COLO668 (cell line): Measurements from ENCODE around the gene P2RY13.

Source experiments
- DNase-seq: peaks from one replicate; lab custom pipeline; 2025; ENCODE audit not compliant: unreplicated experiment; lab: John Stamatoyannopoulos, UW

The P2RY13 gene

DNA sequence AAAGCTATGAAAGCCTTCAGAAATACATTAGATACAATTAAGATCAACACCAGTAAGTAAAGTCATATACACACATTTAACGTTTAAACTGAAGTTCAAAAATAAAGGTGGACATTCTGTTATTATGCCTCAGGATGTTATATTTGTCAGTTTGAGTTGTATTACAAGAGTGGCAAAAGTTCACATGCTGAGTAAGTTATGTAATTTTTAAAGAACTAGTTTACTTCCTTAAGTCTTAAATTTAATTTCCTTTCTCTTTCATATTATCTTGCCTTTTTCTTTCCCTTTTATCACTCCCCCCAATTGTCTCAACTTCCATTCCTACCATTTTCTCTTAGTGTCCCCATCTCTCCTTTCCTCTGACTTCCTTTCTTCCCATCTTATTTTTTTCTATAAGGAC, 7.8 kb downstream of the P2RY13 start:
- DNase-seq = no peak

DNA sequence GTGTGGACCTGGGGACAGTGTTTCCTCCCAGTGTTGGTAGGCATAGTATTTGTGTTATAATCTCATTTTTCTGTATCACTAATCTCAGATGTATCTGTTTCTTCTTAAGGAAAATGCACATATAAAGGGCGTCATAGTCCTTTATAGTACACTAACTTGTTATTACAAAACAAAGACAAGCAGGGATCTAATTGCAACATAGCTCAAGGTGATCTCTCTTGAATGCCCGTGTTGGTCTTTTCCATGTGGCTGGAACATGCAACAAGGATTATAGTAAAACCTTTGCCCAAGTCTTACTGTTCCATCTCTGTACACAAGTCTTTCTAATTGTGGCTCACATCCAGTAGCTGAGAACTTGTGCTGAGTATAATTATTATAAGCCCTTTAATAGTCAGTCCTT, 9.2 kb downstream of the P2RY13 start:
- DNase-seq = no peak

DNA sequence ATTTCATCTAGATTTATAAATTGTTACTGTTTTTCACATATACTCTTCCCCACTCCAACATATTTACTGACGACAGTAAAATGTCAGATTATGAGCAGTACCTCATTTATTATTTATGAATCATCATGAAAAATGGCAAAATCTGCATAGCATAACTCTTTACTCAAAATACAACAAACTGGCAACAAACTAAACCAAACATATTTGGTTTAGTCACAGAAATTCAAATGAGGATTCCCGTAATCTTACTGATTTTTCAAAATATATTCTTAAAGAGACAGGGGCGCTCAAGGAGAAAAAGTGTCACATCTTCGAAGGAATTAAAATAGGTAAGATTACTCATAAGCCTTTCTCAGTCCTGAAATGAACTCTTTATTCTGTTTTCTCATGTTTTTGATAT, 9.7 kb downstream of the P2RY13 start:
- no peak for DNase-seq

DNA sequence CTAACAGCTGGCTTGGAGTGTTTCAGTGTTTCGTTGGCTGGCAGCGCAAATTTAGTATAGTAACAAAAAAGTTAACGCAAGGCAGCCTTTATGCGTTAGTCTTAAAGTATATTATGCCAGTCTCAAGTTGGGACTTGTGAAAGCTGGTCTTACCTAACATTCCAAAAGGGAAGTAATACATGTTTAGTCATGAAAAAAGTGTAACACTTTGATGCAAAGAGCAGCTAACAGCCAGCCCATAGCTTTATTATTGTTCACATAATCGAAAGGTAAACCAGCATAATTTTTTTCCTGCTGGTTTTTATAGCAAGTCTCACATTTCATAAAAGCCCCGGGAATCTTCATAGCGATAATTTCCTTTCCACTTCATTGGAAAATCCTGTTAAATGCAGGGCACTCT, 10.4 kb downstream of the P2RY13 start:
- no peak for DNase-seq

DNA sequence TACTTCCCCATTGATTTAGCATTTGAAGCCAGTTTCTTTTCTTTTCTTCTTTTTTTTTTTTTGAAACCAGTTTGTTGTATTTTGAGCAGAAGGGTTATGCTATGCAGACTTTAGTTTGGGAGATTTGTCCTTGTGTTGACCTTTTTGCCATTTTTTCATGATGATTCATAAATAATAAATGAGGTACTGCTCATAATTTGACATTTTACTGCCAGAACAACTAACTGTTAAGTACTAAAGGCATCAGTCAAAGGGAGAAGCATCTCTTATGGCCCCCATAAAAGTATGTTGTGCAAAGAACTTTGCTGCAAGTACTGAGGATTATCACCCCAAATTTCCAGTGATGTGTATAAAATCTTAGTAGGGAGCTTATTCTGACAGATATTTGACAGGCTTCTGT, 11.0 kb downstream of the P2RY13 start:
- DNase-seq = no peak

DNA sequence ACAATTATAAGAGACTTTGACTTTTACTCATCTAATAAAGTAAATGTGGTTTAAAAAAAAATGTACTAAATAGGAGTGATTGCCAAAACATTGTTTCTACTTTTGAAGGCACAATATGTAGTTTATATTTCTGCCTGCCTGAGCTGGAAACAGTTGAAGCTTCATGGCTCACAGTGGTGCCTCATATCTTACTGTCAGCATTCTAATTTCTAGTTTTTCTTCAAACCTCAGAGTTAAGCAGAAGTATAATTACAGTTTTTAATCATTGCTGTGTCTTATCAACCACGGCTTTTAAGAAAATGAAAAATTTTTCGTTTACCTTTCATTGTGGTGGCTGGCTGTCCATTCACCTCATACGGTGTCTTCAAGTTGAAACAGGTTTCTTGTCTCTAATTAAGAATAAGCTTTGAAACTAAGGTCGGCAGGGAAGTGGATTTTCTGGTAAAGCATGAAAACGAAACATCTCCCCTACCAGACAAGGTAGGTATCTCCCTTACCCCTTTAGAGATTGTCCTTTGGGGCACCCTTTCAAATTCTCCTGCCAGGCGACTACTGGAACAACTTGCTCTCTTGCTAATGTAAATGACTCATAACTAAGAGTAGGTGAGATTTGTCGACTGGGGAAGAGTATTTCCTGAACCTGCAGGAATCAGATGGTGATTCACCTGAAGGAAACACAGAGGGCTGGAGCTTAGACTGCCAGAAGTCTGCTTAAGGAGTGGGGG, 12.9 kb downstream of the P2RY13 start, which contains the start of gene GPR87:
Gene GPR87 (minus strand): TSS at position 554 of the 725 bp plus-strand sequence. CDS start 16,720 bp downstream, outside the sequence.
- DNase-seq = no peak

DNA sequence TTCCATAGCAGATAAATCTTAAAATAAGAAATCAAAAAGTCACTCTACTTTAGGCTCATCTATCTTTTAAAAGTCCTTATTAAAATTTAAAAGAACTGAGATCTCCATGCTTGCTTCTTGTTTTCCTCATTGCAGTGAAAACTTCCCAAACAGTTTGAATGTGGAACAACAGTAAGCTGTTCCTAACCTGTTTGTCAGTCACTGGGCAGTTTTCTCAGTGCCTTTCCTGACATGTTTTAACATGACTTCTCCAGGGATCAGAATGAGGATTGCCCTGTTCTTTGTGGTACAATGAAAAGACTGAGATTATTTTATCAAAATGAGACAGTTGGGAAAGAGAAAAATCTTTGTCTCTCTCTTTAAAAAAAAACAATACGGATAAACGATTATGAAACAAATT, 13.5 kb downstream of the P2RY13 start:
- no peak for DNase-seq

DNA sequence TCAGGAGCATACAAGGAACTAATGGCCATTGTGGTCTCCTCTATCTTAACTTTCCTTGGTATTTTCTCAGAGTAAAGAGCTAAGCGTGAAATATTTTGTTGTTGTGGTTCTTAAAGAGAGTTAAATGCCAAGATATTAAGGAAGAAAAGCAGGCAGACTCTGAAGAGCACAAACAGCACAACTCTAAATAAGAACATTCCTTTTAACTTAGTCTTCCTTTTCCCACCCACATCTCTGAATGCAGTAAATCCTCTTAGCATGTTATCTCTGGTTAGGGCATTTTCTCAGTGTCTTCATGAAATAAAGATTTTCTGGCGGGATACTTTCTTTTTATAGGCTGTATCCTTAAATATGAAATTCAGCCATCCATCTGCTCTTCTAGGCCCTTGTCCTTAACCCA, 14.2 kb downstream of the P2RY13 start:
- no peak for DNase-seq

DNA sequence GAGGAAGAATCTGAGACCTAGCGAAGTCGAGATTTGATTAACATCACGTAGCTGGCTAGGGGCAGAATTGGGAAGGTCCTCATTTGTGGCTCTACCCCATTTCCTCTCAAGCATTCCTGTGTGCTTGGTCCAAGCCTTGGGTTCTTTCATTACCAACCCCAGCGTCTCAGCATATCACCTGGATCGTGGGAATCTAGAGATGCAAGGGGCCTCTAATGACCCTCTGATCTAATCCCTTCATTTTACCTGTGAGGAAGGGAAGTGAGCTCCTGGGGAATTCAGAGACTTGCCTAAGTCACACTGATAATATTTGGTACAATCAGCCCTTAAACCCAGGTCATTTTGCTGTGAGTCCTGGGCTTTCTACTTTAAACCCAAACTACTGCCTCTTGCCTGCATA, 14.8 kb downstream of the P2RY13 start:
- no peak for DNase-seq

DNA sequence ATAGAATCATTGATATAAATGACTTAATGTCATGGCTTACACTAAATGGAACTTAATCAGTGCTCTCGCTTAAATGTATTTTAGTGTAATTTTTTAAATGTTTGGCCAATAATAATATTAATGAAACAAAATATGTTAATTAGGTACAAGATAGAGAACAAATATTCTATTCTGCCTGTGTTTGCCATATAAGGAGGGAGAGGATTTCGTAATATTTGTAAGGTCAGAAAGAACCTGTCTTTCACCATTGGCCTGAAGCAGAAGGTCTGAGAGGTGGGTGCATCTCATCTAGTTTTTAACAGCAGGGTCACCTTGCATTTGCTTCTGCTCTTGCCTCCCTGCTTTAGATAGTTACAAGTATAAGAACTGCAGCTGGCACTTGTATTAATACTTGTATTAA, 15.2 kb downstream of the P2RY13 start:
- DNase-seq = no peak

DNA sequence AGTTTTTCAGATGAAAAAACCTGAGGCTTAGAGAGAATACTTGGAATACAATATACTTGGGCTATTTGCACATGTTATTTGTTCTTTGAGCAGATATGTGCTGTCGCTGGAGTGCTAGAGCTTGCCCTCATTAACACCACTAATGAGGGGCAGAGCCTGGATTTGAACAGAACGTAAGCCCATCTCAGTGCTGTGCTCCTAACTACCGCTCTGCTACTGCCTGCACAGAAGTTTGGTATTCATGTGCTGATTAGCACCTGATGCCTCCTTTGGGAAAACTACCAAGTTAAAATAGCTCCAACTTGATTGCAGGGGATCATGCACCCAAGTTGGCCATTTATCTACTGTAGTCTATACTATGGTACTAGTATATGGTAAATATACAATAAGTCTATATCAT, 16.4 kb downstream of the P2RY13 start:
- no peak for DNase-seq

DNA sequence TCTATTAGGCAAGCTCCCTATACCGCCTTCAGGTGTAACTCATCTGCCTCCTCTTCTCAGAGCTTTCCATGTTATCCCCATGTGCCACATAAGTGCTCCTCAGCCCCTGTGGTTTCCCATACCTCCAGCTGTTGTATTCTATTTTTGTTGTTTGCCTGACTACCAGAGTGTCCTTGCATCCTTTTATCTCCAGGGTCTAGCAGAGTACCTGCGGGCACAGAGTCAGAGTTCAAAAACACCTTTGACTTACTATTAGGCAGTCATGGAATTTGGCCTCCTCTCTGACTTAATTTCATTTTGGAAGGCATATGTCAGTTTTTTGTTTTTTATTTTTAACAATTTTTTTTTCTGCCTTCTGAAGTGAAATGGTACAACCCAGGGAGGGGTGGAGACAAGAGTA, 19.8 kb downstream of the P2RY13 start:
- DNase-seq = no peak

DNA sequence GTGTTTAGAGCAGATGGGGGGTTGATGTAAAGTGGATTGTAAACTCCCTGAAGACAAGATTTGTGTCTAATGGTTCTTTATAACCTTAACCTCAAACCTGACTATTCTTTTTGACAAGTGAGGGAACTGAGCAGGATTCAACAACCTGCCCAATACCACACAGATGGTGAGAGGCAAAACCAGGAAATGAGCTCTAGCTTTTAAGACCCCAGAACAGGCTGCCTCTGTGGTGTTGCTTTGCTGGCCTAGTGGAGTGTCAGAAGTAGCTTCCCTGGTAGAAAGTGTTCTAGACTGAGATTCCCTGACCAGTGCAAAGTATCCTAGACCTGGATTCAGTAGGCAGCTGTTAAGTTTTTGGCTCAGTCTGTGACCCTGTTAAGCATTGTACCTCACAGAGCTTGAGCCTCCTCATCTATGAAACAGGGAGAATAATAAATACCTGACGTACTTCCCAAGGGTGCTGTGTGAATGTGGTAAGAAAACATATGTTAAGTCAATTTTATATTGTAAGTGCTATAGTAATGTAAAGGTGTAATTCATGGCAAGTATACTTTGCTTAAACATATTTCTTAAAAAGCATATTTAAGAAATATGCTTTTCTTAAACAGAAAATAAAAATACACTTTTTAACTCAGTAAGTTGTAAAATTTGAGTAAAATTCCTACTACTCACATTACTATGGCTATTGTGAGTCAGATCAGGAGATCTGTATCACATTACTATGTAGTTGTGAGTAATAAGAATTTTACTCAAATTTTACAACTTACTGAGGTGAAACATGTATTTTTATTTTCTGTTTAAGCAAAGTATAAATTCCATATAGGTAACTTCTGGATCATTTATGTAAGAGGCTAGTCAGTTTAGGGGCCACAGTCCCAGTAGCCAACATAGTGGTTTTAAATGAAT, 21.5 kb downstream of the P2RY13 start:
- no peak for DNase-seq

DNA sequence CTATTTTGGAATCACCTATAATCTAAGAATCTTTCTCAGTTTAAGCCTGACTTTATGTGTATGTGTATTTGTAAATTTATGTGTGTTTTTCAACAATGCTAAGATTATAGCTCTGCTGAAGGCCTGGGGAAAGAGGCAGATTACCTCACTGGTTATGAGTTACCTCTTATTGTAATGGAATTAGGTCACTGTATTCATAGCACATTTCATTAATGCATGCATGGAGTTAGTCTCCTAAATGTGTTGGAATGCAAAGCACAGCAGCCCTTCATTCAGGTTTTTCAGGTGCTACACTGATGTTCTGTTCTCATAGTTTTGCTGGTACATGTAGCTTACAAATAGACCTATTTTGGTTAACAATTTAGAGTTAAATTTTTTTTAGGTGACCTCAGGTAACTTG, 22.2 kb downstream of the P2RY13 start:
- no peak for DNase-seq

DNA sequence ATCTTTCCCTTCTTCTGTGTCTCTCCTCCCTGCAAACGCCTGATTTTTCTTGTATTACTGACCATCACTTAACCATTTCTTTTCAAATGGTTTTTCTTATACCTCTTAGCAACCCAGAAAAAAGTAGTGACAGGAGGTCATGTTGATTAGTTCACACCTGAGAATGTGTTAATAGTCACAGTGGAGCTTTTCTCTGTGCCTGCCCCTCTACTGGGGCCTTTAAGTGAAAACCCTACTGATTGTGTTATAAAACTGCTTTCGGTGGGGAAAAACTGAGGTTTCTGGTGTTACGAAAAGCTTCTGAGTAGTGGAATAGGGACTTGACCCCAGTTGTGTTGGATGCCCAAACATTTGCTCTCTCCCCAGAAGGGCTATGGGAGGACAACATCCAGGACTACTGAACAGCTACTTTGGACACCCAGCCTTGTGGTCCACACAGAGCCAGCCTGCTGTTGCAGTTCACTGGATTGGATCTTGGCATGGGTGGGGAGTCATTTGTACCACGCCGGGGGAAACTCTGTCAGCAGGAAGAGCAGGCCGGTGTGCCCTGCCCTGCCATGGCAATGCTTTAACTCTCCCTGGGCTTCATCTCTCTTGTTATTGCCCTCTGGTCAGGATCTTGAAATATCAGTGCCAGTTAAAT, 23.1 kb downstream of the P2RY13 start:
- DNase-seq = no peak

DNA sequence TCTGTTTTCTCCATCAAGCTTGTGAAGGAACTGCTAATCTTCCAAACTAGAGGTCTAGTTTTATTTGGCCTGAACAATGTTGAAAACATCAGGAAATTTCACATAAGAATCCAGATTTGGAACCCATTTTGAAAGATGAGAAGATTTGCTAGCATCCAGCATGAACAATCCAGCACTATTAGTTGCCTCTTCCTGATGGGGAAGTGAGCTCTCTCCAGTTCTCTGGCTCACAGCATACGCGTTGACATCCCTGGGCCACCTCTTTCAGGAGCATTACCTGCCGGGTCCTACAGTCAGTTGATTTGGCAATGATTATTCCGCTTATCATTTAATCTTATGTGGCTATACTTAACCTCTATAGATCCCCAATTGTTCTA, 23.6 kb downstream of the P2RY13 start:
- DNase-seq = no peak

DNA sequence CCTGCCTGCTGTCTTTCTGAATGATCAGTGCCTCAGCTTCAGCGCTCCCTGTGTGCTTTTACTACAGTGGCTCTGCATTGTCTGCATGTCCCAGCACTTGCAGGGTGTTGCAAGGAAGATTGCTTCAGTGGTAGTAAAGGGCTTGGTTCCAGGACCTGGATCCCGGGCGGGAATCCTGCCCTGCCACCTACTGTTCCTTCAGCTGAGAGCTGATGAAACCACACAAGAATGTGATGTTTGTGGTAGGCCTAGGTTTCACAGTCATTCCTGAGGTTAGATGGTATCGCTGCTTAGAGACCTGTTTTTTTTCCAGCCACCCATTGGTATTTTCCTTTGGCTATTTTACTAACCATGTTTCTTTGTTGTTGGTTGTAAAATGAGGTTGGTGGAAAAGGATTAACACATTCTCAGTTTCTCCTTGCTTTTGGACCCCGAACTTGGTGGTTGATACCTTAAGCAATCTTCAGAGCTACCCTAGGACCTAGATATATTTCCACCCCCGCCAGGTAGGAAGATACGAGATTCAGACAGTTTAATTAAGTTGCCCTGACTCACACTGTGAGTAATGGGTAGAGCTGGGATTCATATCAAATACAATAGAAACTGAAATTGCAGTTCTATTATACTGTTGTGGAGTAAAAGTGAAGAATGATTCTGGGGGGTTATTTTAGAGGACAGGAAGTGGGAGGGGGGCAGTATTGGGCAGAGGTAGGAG, 24.1 kb downstream of the P2RY13 start:
- no peak for DNase-seq

DNA sequence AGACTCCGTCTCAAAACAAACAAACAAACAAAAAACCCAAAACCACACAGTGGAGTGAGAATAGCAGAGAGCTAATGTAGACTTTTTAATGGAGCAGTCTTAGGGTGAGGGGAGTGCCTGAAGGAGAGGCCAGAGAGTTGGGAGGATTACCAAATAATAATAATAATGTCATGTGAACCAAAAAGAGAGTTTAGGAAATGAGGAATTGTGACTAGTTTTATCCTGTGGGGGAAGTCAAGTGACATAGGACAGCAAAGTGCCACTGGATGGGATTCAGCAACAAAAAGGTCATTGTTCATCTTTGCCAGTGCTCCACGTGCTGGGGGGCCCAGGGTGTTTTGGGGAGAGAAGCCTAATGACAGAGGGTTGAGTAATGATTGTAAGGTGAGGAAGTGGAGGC, 25.6 kb downstream of the P2RY13 start:
- no peak for DNase-seq

DNA sequence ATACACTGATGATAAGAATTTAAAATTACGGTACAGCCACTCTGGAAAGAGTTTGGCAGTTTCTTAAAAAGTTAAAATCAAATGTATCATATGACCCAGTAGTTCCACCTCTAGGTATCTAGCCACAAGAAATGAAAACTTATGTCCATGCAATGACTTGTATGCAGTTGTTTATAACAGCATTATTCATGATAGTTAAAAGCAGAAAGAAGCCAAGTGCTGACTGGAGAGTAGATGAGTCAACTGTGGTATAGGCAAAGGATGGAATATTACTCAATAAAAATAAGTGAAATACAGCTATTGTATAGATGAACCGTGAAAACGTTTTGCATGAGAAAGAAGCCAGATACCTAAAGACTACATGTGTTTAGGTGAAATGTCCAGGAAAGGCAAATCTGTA, 27.6 kb downstream of the P2RY13 start:
- no peak for DNase-seq

DNA sequence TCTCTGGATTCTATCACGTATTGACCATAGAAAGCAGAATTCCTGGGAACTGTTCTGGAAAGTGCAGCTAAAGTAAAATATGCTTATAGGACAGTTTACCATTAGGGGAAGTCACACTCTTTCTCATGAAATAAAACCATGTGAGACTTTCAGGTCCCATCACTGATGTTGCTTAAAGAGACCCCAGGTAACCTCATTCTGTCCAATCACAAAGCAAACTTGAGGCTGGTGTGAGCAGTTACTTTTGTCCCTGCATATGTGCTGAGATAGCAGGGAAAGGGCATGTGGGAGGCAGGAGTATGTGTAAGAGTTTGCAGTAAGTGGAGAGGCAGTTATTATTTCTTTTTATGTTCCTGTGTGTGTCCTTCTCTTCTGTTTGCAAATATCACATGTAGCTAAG, 28.8 kb downstream of the P2RY13 start:
- DNase-seq = no peak

DNA sequence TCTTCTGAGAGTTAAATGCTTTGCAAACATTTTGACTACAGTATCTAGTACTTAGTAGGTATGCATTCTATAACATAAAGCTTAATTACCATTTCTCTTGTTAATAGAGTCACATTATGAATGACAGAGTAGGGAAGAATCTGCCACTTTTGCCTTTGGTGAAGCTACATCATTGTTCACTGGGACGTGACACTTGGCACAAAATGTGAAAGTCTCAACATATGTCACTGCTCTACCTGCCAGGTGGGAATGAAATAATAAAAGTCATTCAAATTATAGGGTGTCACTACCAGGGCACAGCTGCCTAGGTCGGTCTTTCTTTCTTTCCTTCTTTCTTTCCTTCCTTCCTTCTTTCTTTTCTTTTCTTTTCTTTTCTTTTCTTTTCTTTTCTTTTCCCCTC, 30.3 kb downstream of the P2RY13 start:
- DNase-seq = no peak
